ENCODE data around the gene CCNG1. TPM values are rescaled to one million over a fixed set of nuclear protein-coding genes. Genes with fewer than 3 reads are reported as not detected.
A peak's percentile ranks its signal among the peaks of the same experiment; 100 is the strongest.

CCNG1 gene
- total and polyA plus RNA-seq, 4 donors = 31.2 to 130 (median 64.5) TPM

GRCh38 chr5:163456840-163457239 lies 19.4 kb downstream of the CCNG1 start:
- H3K4me1 ChIP-seq (ENCODE audit: control insufficient read depth in 5 of 5, insufficient read depth in 5 of 5, low read length in 5 of 5) = peaks cover 0 to 12% (median 2%) of the 10 kb centered on the region in 5 donors
- DNase-seq = no peak
- ATAC-seq (ENCODE audit: insufficient read depth, low FRiP score) = no peak
- H3K27me3 ChIP-seq (ENCODE audit: control insufficient read depth in 3 of 3, insufficient read depth in 3 of 3, low read length in 2 of 3) = no peaks in the 10 kb centered on the region
- no peak for TF ChIP-seq CTCF (IDR thresholded peaks at IDR 0.05; ENCODE audit: control extremely low read depth, extremely low read depth)
- H3K27ac ChIP-seq (ENCODE audit: low read depth in 1 of 2, low read length in 1 of 2) = no peak overlapping the region
- no peaks in the 10 kb centered on the region for H3K9me3 ChIP-seq (ENCODE audit: control insufficient read depth in 4 of 4, insufficient read depth in 3 of 4, low read length in 3 of 4)
- H3K4me3 ChIP-seq = no peak overlapping the region
- peaks cover 0 to 15% (median 7%) of the 10 kb centered on the region in 4 donors for H3K36me3 ChIP-seq (ENCODE audit: control insufficient read depth in 4 of 4, insufficient read depth in 4 of 4, low read length in 4 of 4)
- H3K9ac ChIP-seq (ENCODE audit: insufficient read depth in 1 of 2, low read length in 2 of 2) = no peak overlapping the region
- 96 to 97% methylated on average over 7 of the region's 7 CpGs for WGBS, 2 donors

DNA sequence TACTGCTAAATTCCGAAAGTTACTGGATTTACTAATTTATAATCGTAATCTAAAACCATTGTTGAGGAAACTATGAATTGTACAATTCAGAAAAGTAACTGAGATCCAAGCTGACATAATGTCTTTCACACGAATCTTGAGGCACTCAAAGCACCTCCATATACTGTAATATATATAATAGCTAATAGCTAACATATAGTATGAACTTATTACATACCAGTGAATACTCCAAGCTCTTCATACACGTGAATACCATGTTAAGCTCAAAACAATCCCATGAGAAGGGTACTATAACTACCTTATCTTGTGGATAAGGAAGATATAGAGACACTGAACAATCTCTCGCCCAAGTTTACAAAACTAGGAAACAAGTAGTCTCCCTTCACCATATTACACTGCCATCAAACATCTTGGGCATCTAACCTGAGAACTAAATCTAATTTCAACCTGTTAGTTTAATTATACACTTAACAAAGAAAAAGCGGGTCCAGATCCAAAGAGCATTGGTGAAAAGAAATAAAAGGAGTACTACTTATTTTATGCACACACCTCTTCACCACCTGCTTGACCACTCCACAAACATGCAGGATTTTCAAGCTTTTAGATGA lies 21.5 kb downstream of the CCNG1 start:
- Histone ChIP-seq H3K4me1 (ENCODE audit: control insufficient read depth in 5 of 5, insufficient read depth in 5 of 5, low read length in 5 of 5) (peaks cover 0 to 14% (median 2%) of the 10 kb centered on the region in 5 donors), H3K27ac (ENCODE audit: low read depth in 1 of 2, low read length in 1 of 2) (peak overlapping the region in 1 of 2 donors; percentile 91), H3K9me3 (ENCODE audit: control insufficient read depth in 4 of 4, insufficient read depth in 3 of 4, low read length in 3 of 4) (no peaks in the 10 kb centered on the region), H3K9ac (ENCODE audit: insufficient read depth in 1 of 2, low read length in 2 of 2) (peak overlapping the region; percentile 85 to 99), H3K4me3 (peak overlapping the region; percentile 51), H3K36me3 (ENCODE audit: control insufficient read depth in 4 of 4, insufficient read depth in 4 of 4, low read length in 4 of 4) (peaks cover 0 to 13% (median 6%) of the 10 kb centered on the region in 4 donors), H3K27me3 (ENCODE audit: control insufficient read depth in 3 of 3, insufficient read depth in 3 of 3, low read length in 2 of 3) (no peaks in the 10 kb centered on the region)
- 40 to 43% methylated on average over 6 of the region's 6 CpGs for WGBS, 2 donors
- no peak for TF ChIP-seq CTCF (IDR thresholded peaks at IDR 0.05; ENCODE audit: control extremely low read depth, extremely low read depth)
- ATAC-seq (ENCODE audit: insufficient read depth, low FRiP score) (no peak), DNase-seq (peak in 2 of 3 donors; percentile 20 to 49)

GRCh38 chr5:163459462-163459818 lies 22.0 kb downstream of the CCNG1 start:
- Histone ChIP-seq H3K9ac (ENCODE audit: insufficient read depth in 1 of 2, low read length in 2 of 2) (peak overlapping the region; percentile 85 to 99), H3K4me3 (peak overlapping the region; percentile 51), H3K9me3 (ENCODE audit: control insufficient read depth in 4 of 4, insufficient read depth in 3 of 4, low read length in 3 of 4) (no peaks in the 10 kb centered on the region), H3K36me3 (ENCODE audit: control insufficient read depth in 4 of 4, insufficient read depth in 4 of 4, low read length in 4 of 4) (peaks cover 0 to 12% (median 6%) of the 10 kb centered on the region in 4 donors), H3K27ac (ENCODE audit: low read depth in 1 of 2, low read length in 1 of 2) (peak overlapping the region; percentile 91 to 99), H3K4me1 (ENCODE audit: control insufficient read depth in 5 of 5, insufficient read depth in 5 of 5, low read length in 5 of 5) (peaks cover 0 to 14% (median 2%) of the 10 kb centered on the region in 5 donors), H3K27me3 (ENCODE audit: control insufficient read depth in 3 of 3, insufficient read depth in 3 of 3, low read length in 2 of 3) (no peaks in the 10 kb centered on the region)
- DNase-seq (no peak), ATAC-seq (ENCODE audit: insufficient read depth, low FRiP score) (no peak)
- TF ChIP-seq CTCF (IDR thresholded peaks at IDR 0.05; ENCODE audit: control extremely low read depth, extremely low read depth) = no peak
- WGBS, 2 donors = 0% methylated on average over 12 of the region's 12 CpGs
